ENCODE measurements around the gene C2orf80. TPM values are rescaled to one million over a fixed set of nuclear protein-coding genes. Genes with fewer than 3 reads are reported as not detected.
"Not testable (repeated sequence)": the region's sequence is repeated elsewhere in the genome, so short reads cannot be mapped to it uniquely, and the experiment has no call there.

C2orf80 gene
- total RNA-seq, 4 donors from 2014 or later: not detected

DNA sequence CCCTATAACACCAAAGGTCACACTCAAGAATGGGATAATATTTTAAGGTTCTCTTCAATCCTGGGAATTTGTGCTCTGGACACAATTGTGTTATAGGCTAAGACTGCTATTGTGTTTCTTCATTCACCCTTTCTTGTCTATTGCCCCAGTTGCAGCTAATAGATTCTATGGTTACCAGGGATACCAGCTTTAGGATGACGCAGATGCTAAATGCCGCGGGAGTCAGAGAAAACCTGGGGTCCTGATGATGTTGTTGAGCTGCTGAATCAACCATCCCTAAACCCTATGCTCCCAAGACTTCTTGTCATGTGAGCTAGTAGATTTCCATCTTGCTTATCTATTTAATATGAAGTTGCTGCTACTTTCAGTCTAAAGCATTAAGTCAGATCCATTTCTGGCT is 70.9 kb downstream of the C2orf80 start:
- Histone ChIP-seq H3K27me3 (peaks cover 0 to 14% of the 10 kb centered on the region in 2 donors), H3K27ac (no peak overlapping the region), H3K4me1 (peaks cover 0 to 4% (median 0%) of the 10 kb centered on the region in 4 donors), H3K36me3 (no peaks in the 10 kb centered on the region), H3K9me3 (no peaks in the 10 kb centered on the region), H3K4me3 (no peak overlapping the region)
- no peak for DNase-seq (ENCODE audit: low spot score in 2 of 2)
- no peak for TF ChIP-seq POLR2A (IDR thresholded peaks at IDR 0.05)
- TF ChIP-seq EP300 (IDR thresholded peaks at IDR 0.05): no peak
- no peak for TF ChIP-seq CTCF (IDR thresholded peaks at IDR 0.05)
- WGBS, 2 donors: 90 to 91% methylated on average over 3 of the region's 3 CpGs

DNA sequence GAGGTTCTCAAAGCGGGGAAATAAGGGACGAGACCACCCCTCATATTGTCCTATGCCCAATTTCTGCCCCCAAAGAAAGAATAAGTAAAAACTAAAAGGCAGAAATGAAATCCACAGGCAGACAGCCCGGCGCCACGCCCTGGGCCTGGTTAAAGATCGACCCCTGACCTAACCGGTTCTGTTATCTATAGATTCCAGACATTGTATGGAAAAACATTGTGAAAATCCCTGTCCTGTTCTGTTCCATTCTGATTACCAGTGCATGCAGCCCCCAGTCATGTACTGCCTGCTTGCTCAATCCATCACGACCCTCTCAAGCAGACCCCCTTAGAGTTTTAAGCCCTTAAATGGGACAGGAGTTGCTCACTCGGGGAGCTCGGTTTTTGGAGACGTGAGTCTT is 72.4 kb downstream of the C2orf80 start:
- not testable (repeated sequence) for H3K9me3 ChIP-seq; DNase-seq (ENCODE audit: low spot score in 2 of 2); H3K4me3 ChIP-seq; H3K4me1 ChIP-seq; H3K36me3 ChIP-seq; H3K27ac ChIP-seq
- 95% methylated on average over 11 of the region's 11 CpGs for WGBS, 2 donors
- peaks cover 0 to 21% of the 10 kb centered on the region in 2 donors for H3K27me3 ChIP-seq

Other genes starting within 250 kb of the C2orf80 start
- gene PLEKHM3, start 164.5 kb downstream of the C2orf80 start, total RNA-seq: 10 to 100 TPM; 22.0 to 29.1 (median 25.0) TPM
- not detected for gene CRYGD, start 65.5 kb downstream of the C2orf80 start, total RNA-seq
- gene CRYGC, start 60.2 kb downstream of the C2orf80 start, total RNA-seq: not detected
- gene CRYGB, start 43.9 kb downstream of the C2orf80 start, total RNA-seq: not detected
- gene CRYGA, start 26.4 kb downstream of the C2orf80 start, total RNA-seq: not detected
- 10 to 100 TPM; 45.7 to 68.6 (median 57.7) TPM for gene IDH1, start 65.0 kb upstream of the C2orf80 start, total RNA-seq
- gene PIKFYVE, start 76.2 kb upstream of the C2orf80 start, total RNA-seq: 10 to 100 TPM; 35.3 to 48.0 (median 39.9) TPM
- not detected for gene PTH2R, start 216.8 kb upstream of the C2orf80 start, total RNA-seq

All from tibial nerve (tissue), 4 donors.